ENCODE measurements around the gene MORC4. TPM values are rescaled to one million over a fixed set of nuclear protein-coding genes. Genes with fewer than 3 reads are reported as not detected.

MORC4 gene
- total RNA-seq, 1 donor from 2014 or later, result 26.0 TPM

DNA sequence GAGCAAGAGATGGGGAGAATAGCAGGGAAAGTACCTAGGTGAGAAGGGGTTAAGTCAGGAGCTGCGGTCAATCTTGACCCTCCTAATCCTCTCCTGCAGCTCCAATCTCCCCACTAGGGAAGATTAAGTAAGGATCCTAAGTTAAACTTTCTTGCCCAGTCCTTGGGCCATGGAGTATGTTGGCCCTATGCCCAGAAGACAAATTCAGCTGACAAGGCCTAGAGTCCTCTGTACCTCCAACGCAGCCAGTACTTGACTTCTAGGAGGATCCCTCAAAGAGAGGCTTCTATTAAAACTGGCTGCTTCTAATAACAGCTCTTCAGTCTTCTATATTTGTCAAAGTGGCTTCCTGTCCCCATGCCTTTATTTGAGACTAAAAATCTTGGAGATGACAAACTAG lies 78.4 kb downstream of the MORC4 start:
- H3K27ac Mint-ChIP-seq (ENCODE audit: unreplicated experiment), result peak overlapping the region; percentile 26
- Histone ChIP-seq H3K9me3 (ENCODE audit: insufficient read depth, low read depth, low read length) (no peaks in the 10 kb centered on the region), H3K4me1 (ENCODE audit: insufficient read depth, low read length) (peaks cover 15% of the 10 kb centered on the region), H3K36me3 (ENCODE audit: insufficient read depth, low read length) (no peaks in the 10 kb centered on the region), H3K27ac (ENCODE audit: low read depth, low read length) (no peak overlapping the region), H3K4me3 (ENCODE audit: insufficient read depth, low read depth, low read length) (no peak overlapping the region), H2AFZ (ENCODE audit: low read depth, low read length) (no peak overlapping the region), H3K4me2 (ENCODE audit: low read length) (no peak overlapping the region), H3K27me3 (ENCODE audit: insufficient read depth, low read length) (no peaks in the 10 kb centered on the region), H3K9ac (ENCODE audit: low read length) (no peak overlapping the region), H3K79me2 (ENCODE audit: insufficient read depth, low read length) (no peaks in the 10 kb centered on the region), H4K20me1 (ENCODE audit: insufficient read depth, low read length) (no peaks in the 10 kb centered on the region)
- DNase-seq (ENCODE audit: low read depth), result no peak
- no peak overlapping the region for H3K4me3 Mint-ChIP-seq (ENCODE audit: unreplicated experiment)
- FAIRE-seq, result no peak
- H3K9me3 Mint-ChIP-seq (ENCODE audit: unreplicated experiment), result peaks cover 1% of the 10 kb centered on the region
- TF ChIP-seq EZH2 (IDR thresholded peaks at IDR 0.05; ENCODE audit: insufficient read depth, low read length), result no peak
- TF ChIP-seq, protein P1, sequence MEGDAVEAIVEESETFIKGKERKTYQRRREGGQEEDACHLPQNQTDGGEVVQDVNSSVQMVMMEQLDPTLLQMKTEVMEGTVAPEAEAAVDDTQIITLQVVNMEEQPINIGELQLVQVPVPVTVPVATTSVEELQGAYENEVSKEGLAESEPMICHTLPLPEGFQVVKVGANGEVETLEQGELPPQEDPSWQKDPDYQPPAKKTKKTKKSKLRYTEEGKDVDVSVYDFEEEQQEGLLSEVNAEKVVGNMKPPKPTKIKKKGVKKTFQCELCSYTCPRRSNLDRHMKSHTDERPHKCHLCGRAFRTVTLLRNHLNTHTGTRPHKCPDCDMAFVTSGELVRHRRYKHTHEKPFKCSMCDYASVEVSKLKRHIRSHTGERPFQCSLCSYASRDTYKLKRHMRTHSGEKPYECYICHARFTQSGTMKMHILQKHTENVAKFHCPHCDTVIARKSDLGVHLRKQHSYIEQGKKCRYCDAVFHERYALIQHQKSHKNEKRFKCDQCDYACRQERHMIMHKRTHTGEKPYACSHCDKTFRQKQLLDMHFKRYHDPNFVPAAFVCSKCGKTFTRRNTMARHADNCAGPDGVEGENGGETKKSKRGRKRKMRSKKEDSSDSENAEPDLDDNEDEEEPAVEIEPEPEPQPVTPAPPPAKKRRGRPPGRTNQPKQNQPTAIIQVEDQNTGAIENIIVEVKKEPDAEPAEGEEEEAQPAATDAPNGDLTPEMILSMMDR (IDR thresholded peaks at IDR 0.05; ENCODE audit: insufficient read depth, low read depth, low read length), result no peak
- peaks cover 11% of the 10 kb centered on the region for H3K4me1 Mint-ChIP-seq (ENCODE audit: low read depth, unreplicated experiment)
- H3K27me3 Mint-ChIP-seq (ENCODE audit: low read depth, unreplicated experiment), result peaks cover 13% of the 10 kb centered on the region
- no peaks in the 10 kb centered on the region for H3K36me3 Mint-ChIP-seq (ENCODE audit: low read depth, unreplicated experiment)

DNA sequence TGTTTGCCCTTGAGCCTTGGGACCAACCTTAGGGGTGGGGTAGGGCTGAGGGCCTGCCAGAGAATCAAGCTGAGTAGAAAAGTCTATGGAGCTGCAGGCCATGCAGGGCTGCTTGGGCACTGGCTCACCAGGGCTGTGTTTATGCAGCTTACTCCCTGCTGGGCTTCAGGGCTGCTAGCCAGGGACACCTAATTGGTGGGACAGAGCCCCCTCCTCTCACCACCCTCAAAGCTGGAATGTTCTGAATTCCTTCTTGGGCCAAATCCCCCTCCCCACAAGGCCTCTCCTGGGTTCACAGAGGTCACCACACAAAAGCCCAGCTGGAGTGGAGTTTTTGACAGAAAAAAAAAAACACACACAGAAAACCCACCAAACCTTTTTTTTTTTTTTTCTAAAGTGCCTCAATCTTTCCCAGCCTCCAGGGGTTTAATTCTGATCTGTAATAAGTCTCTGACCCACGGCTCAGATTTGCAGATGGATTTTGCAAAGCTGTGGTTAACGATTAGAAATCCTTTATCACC lies 80.0 kb downstream of the MORC4 start, which contains the start of gene CLDN2:
Gene CLDN2, plus strand, starts transcription at position 471 of the 521 bp plus-strand sequence. CDS start 7,827 bp downstream, outside the sequence.
- Mint-ChIP-seq H3K4me3 (ENCODE audit: unreplicated experiment) (no peak within 1 kb of the TSS), H3K36me3 (ENCODE audit: low read depth, unreplicated experiment) (no peaks in the 10 kb centered on the region), H3K4me1 (ENCODE audit: low read depth, unreplicated experiment) (peaks cover 11% of the 10 kb centered on the region), H3K27me3 (ENCODE audit: low read depth, unreplicated experiment) (peaks cover 13% of the 10 kb centered on the region), H3K9me3 (ENCODE audit: unreplicated experiment) (peaks cover 1% of the 10 kb centered on the region), H3K27ac (ENCODE audit: unreplicated experiment) (no peak within 1 kb of the TSS)
- DNase-seq (ENCODE audit: low read depth), result no peak
- Histone ChIP-seq H3K36me3 (ENCODE audit: insufficient read depth, low read length) (no peaks in the 10 kb centered on the region), H3K79me2 (ENCODE audit: insufficient read depth, low read length) (no peaks in the 10 kb centered on the region), H3K27ac (ENCODE audit: low read depth, low read length) (no peak within 1 kb of the TSS), H3K4me3 (ENCODE audit: insufficient read depth, low read depth, low read length) (no peak within 1 kb of the TSS), H3K4me2 (ENCODE audit: low read length) (no peak within 1 kb of the TSS), H3K9me3 (ENCODE audit: insufficient read depth, low read depth, low read length) (no peaks in the 10 kb centered on the region), H3K9ac (ENCODE audit: low read length) (no peak within 1 kb of the TSS), H2AFZ (ENCODE audit: low read depth, low read length) (no peak within 1 kb of the TSS), H3K27me3 (ENCODE audit: insufficient read depth, low read length) (no peaks in the 10 kb centered on the region), H3K4me1 (ENCODE audit: insufficient read depth, low read length) (peaks cover 15% of the 10 kb centered on the region), H4K20me1 (ENCODE audit: insufficient read depth, low read length) (no peaks in the 10 kb centered on the region)
- FAIRE-seq, result no peak
- TF ChIP-seq EZH2 (IDR thresholded peaks at IDR 0.05; ENCODE audit: insufficient read depth, low read length), result no peak
- TF ChIP-seq, protein P1 (IDR thresholded peaks at IDR 0.05; ENCODE audit: insufficient read depth, low read depth, low read length), result no peak

DNA sequence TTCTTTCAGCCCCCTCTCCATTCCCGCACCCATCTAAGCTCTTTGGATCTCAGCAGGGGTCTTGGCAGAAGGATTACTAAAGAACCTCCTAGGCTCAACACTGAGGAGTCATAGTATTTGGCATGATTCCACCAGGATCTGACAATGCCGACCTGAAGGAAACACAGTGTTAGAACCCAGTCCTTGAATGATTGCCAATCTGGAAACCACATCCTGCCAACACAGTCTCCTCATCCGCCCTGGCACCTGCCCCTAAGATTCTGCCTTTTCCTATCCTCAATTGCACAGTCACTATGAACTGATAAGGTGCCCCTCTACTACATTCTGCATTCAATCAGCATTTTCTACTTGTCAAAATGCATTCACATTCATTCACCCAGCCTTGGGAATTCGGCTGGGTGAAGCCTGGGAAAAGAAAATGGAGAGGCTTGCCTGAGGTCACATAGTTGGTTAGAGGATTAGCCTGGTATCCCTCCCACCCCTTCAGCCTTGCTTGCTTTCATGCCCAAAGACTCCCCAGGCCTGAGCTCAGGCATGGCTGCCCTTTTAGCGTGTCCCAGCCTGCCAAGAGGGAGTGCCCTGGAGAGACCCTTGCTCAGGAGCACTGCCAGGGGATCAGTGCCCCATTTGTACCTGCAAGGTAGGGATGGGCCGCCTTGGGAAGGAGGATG lies 82.0 kb downstream of the MORC4 start:
- no peaks in the 10 kb centered on the region for H3K9me3 ChIP-seq (ENCODE audit: insufficient read depth, low read depth, low read length)
- peaks cover 13% of the 10 kb centered on the region for H3K27me3 Mint-ChIP-seq (ENCODE audit: low read depth, unreplicated experiment)
- no peak overlapping the region for H3K27ac Mint-ChIP-seq (ENCODE audit: unreplicated experiment)
- H3K79me2 ChIP-seq (ENCODE audit: insufficient read depth, low read length), result no peaks in the 10 kb centered on the region
- H2AFZ ChIP-seq (ENCODE audit: low read depth, low read length), result no peak overlapping the region
- peaks cover 11% of the 10 kb centered on the region for H3K4me1 Mint-ChIP-seq (ENCODE audit: low read depth, unreplicated experiment)
- no peak overlapping the region for H3K4me3 ChIP-seq (ENCODE audit: insufficient read depth, low read depth, low read length)
- no peak for TF ChIP-seq EZH2 (IDR thresholded peaks at IDR 0.05; ENCODE audit: insufficient read depth, low read length)
- TF ChIP-seq, protein P1 (IDR thresholded peaks at IDR 0.05; ENCODE audit: insufficient read depth, low read depth, low read length), result no peak
- no peak overlapping the region for H3K4me3 Mint-ChIP-seq (ENCODE audit: unreplicated experiment)
- H3K4me1 ChIP-seq (ENCODE audit: insufficient read depth, low read length), result peaks cover 15% of the 10 kb centered on the region
- no peak overlapping the region for H3K27ac ChIP-seq (ENCODE audit: low read depth, low read length)
- DNase-seq (ENCODE audit: low read depth) (peak; percentile 68), FAIRE-seq (peak; percentile 97)
- H3K36me3 Mint-ChIP-seq (ENCODE audit: low read depth, unreplicated experiment), result no peaks in the 10 kb centered on the region
- H3K4me2 ChIP-seq (ENCODE audit: low read length), result peak overlapping the region; percentile 73
- peaks cover 1% of the 10 kb centered on the region for H3K9me3 Mint-ChIP-seq (ENCODE audit: unreplicated experiment)
- no peaks in the 10 kb centered on the region for H4K20me1 ChIP-seq (ENCODE audit: insufficient read depth, low read length)
- H3K9ac ChIP-seq (ENCODE audit: low read length), result no peak overlapping the region
- no peaks in the 10 kb centered on the region for H3K27me3 ChIP-seq (ENCODE audit: insufficient read depth, low read length)
- H3K36me3 ChIP-seq (ENCODE audit: insufficient read depth, low read length), result no peaks in the 10 kb centered on the region
